Hematopoietic multipotent progenitor cell (in vitro differentiated cells): ENCODE measurements around the gene AGR3. TPM values are rescaled to one million over a fixed set of nuclear protein-coding genes. Genes with fewer than 3 reads are reported as not detected.
"Not testable (repeated sequence)": the region's sequence is repeated elsewhere in the genome, so short reads cannot be mapped to it uniquely, and the experiment has no call there.

ENCODE experiments used
- DNase-seq, 3 donors: peaks; one replicate each; pipeline ENCODE4 v3.0.0-alpha.2; 2011 to 2015; ENCODE audit warnings: low read depth in 2 of 3, low spot score in 2 of 3
- total RNA-seq: library from RNA; depleted of rRNA; stranded (reverse); fragments of >200 nt; gene quantifications from one replicate; pipeline ENCODE4 v1.2.3, GENCODE V29; 2012

The AGR3 gene
- total RNA-seq, 1 donor: not detected

DNA sequence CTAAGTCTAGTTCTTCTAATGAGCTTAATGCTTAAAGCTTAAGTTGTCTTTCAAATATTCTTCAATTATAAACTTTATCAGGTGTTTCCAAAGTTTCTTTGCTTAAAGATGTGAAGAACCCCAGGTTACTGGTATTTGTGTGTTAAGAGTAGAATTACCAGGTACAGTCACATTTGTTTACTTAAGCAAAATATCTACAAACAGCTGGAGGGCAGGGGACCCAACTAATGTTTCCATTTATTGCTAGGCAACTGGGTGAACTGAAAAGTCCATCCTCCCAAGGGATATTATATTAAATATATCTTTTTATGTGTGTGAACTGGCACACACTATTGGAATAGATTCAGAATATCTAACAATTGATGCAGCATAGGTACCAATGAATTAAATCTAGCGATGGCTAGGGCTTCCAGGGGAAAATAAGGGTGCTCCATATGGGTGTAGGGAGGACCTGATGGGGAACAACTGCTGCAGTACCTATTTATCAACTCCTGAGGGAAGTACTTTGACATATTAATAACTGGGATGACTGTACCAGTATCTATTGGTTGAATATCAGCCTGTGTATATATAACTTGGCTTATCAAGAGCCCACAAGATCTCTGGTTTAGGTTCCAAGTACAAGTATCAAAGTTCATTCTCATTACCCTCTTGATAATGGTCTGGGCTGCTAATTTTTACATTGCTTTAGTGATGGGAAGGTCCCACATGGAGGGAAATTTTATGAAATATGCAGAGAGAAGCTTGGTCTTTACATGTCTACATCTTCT lies 10.3 kb upstream of the AGR3 start:
- no peak for DNase-seq

- peak in 2 of 3 donors; percentile 46 to 80 for DNase-seq
These were observed 9.6 kb upstream of the AGR3 start for GRCh38 chr7:16891338-16891737.

GRCh38 chr7:16889851-16890415 lies 8.2 kb upstream of the AGR3 start:
- no peak for DNase-seq

DNA sequence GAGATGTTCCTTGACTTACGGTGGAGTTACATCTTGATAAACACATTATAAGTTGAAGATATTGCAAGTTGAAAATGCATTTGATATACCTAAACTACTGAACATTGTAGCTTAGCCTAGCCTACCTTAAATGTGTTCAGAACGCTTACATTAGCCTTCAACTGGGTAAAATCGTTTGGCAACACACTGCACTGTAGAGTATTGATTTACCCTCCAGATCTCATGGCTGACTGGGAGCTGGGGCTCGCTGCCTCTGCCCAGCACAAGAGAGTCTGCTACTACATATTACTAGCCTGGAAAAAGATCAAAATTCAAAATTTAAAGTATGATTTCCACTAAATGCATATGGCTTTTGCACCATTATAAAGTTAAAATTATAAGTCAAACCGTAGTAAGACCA lies 7.5 kb upstream of the AGR3 start:
- DNase-seq: no peak

DNA sequence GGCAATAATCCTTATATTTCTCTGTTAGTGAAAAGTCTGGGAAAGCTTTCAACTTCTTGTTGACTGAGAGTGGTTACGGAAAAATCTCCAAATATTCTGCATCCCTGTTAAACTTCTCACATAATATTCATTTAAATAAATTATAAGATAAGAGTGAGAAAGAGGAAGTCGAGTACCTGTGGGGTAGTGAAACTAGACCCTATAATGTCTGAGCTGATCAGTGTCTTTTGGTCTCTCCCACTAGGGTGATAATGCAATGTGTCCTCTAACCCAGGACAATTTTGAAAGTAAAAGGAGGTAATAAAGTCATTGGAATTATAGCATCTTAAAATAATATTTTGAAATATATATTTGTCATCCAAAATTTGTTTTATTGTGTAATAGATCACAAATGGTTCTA lies 2.1 kb upstream of the AGR3 start:
- no peak for DNase-seq

- no peak for DNase-seq
These were observed 1.2 kb downstream of the AGR3 start for GRCh38 chr7:16880554-16880953.

- no peak for DNase-seq
These were observed 2.6 kb downstream of the AGR3 start for GRCh38 chr7:16879181-16879580.

GRCh38 chr7:16875861-16876260 lies 5.9 kb downstream of the AGR3 start:
- DNase-seq: no peak

- DNase-seq: no peak
These were observed 7.7 kb downstream of the AGR3 start for GRCh38 chr7:16874066-16874465.

DNA sequence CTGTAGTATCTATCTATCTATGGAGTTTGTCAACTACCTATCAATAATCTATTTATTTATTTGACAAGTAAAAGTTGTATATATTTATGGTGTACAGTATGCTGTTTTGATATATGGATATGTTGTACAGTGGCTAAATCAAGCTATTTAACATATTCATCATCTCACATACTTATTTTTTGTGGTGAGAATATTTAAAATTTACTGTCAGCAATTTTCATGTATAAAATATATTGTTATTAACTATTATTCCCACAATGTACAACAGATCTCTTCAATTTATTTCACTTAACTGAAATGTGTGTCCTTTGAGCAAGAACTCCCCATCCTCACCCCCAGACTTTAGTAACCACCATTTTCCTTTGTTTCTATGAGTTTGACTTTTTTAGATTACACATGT lies 14.5 kb downstream of the AGR3 start:
- no peak for DNase-seq

- DNase-seq: not testable (repeated sequence)
These were observed 28.6 kb downstream of the AGR3 start for GRCh38 chr7:16853189-16853588.

DNA sequence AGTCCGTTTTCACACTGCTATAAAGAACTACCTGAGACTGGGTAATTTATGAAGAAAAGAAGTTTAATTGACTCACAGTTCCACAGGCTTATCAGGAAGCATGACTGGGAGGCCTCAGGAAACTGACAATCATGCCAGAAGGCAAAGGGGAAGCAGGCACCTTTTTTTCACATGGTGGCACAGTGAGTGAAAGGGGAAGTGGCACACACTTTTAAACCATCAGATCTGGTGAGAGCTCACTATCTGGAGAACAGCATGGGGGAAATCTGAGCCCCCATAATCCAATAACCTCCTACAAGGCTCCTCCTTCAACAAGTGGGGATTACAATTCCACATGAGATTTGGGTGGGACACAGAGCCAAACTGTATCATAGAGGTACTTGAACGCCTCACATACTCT lies 30.0 kb downstream of the AGR3 start:
- DNase-seq: peak in 2 of 3 donors; percentile 83 to 90

DNA sequence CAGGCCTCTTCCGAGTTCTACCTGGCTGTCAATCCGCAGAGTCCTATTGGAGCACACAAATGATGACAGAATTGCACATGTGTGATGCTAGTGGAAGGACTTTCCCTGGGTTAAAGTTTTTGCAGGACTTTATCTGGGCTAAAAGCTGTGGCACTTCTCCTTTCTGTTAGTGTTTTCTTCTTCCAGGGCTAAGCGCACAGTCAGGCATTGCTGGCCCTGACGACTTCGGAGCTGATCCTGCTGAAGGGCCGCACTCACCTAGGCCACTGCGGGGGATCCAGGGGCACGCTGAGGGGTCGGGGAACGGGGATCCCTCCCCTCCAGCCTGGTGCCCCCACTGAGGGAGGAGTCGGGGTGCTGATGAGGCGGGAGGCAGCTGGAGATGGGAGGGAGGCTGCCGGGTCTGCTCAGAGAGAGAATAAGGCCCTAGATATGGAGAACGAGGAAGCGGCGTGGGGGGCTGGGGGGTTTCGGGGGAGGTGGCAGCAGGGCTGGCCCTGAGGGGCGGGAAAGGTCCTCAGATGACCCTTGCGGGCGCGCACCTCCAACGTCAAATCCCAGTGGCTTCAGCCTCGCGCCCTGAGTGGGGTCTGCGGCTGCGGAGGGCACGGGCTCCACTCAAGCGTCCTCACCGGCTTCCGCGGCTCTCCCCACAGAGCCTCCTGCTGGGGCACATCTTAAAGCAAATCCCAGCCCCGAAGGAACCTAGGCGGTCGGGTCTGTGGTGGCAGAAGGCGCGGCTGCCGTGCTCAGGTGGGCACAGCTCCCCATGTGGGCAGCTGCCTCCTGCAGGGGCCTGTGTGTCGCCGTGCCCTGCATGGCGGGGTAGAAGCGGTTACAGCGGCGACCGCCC lies 30.9 kb downstream of the AGR3 start:
- DNase-seq: peak in 2 of 3 donors; percentile 40 to 51

DNA sequence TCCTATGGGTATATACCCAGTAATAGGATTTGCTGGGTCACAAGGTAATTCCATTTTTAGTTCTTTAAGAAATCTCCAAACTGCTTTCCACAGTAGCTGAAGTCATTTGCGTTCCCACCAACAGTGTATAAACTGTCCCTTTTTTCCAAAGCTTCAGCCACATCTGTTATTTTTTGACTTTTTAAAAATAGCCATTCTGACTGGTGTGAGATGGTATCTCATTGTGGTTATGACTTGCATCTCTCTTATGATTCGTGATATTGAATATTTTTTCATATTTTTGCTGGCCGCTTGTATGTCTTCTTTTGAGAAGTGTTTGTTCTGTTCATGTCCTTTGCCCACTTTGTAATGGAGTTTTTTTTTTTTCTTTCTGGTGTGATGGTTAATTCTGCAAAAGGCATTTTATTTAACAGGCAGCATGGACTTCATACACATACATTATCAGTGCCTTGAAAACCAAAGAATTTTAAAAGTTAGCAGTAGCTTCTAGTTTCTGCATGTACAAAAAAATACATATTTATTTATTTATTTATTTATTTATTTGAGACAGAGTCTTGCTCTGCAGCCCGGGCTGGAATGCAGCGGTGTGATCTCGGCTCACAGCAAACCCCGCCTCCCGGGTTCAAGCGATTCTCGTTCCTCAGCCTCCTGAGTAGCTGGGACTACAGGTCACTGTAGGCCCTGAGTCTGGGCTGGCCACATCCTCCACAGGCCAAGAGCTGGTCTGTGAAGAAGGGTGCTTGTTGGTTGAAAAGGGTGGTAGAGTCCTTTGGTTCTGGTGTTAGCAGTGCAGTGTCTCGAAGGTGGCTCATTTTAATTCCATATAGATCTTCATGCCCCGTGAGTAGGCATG lies 32.3 kb downstream of the AGR3 start:
- peak in 2 of 3 donors; percentile 14 to 60 for DNase-seq

DNA sequence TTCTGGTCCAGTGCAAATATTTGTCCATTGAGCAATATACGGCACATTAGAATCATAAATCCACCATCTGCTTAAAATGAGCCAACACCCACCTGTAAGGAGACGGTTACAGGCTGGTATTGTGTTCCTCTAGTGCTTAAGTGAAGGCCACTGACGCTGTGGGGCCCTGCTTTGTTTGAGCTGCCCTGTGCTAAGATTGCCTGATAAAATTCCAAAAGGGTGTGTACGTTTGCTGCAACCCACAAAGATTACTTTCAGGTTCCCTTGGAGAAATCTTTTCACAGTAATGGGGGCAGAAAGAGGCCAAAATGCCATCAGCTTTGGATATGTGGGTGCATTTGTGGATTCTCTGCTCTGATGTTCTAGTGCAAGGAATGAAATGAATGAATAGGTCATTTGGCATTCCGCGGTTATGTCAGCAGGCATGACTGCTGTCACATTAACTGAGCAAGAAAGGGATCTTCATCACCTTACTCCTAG lies 34.4 kb downstream of the AGR3 start:
- no peak for DNase-seq

DNA sequence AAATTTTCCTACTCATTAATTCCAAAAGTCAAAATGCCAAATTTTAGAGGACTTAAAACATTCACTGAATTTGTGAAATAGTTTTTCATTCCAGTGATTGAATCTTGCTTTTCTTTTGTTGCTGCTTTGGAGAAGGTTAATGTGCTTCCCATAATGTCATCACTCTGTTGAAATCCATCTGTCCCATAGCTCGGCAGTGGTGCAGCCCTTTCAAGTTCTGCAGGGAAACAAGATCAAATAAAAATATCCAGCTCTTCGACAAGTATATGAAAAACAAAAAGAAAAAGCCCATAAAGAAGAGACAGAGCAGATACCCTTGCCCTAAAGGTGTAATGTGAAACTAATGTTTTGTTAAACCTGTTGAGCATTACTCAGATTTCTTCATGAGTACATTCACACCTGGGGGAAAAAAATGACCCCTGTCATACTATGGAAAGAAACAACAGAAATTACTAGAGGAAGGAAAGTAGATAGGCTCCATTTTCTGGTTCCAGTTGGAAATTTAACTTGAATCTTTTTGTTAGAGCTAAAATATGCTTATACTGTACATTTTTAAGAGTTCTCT lies 35.1 kb downstream of the AGR3 start:
- DNase-seq: no peak

GRCh38 chr7:16845746-16846145 lies 36.0 kb downstream of the AGR3 start:
- DNase-seq: no peak

- no peak for DNase-seq
These were observed 40.1 kb downstream of the AGR3 start for GRCh38 chr7:16841681-16842080.

- no peak for DNase-seq
These were observed 41.7 kb downstream of the AGR3 start for GRCh38 chr7:16840094-16840493.

- no peak for DNase-seq
These were observed 42.1 kb downstream of the AGR3 start for GRCh38 chr7:16839646-16840045.
